ENCODE data around the gene UPP1. TPM values are rescaled to one million over a fixed set of nuclear protein-coding genes. Genes with fewer than 3 reads are reported as not detected.
"Not testable (repeated sequence)": the region's sequence is repeated elsewhere in the genome, so short reads cannot be mapped to it uniquely, and the experiment has no call there.

The UPP1 gene
- total and polyA plus RNA-seq, 9 donors, result 0.71 to 3.2 (median 1.7) TPM

- peaks cover 2% of the 10 kb centered on the region for H3K27me3 ChIP-seq (ENCODE audit: control insufficient read depth, insufficient read depth, low read length)
- WGBS (ENCODE audit: insufficient coverage), result 0% methylated on average over 6 of the region's 9 CpGs
- H3K27ac ChIP-seq (ENCODE audit: low read length), result no peak overlapping the region
- H3K9me3 ChIP-seq (replicated peaks; ENCODE audit: control insufficient read depth, low read depth, low read length), result no peaks in the 10 kb centered on the region
- peak; percentile 45 for DNase-seq
- no peak overlapping the region for H3K4me3 ChIP-seq (ENCODE audit: low read length)
- no peaks in the 10 kb centered on the region for H3K36me3 ChIP-seq (ENCODE audit: control insufficient read depth, insufficient read depth, low read length)
- H3K4me1 ChIP-seq (ENCODE audit: control insufficient read depth, insufficient read depth, low read length), result no peaks in the 10 kb centered on the region
Observed at GRCh38 chr7:48109848-48110663, 21.0 kb downstream of the UPP1 start.

- no peak overlapping the region for H3K4me3 ChIP-seq (ENCODE audit: low read length)
- no peak for DNase-seq
- no CpG with 5 or more reads among the region's 4 CpGs for WGBS (ENCODE audit: insufficient coverage)
Observed at GRCh38 chr7:48110868-48111267, 21.8 kb downstream of the UPP1 start.

GRCh38 chr7:48111596-48111995 lies 22.5 kb downstream of the UPP1 start:
- Histone ChIP-seq H3K27me3 (ENCODE audit: control insufficient read depth, insufficient read depth, low read length) (peaks cover 2% of the 10 kb centered on the region), H3K4me1 (ENCODE audit: control insufficient read depth, insufficient read depth, low read length) (no peaks in the 10 kb centered on the region), H3K36me3 (ENCODE audit: control insufficient read depth, insufficient read depth, low read length) (no peaks in the 10 kb centered on the region), H3K4me3 (ENCODE audit: low read length) (no peak overlapping the region), H3K9me3 (replicated peaks; ENCODE audit: control insufficient read depth, low read depth, low read length) (no peaks in the 10 kb centered on the region), H3K27ac (ENCODE audit: low read length) (no peak overlapping the region)
- 87% methylated on average over 4 of the region's 8 CpGs for WGBS (ENCODE audit: insufficient coverage)
- DNase-seq, result no peak

More at GRCh38 chr7:48110868-48111267, 21.8 kb downstream of the UPP1 start:
- Histone ChIP-seq H3K36me3 (ENCODE audit: control insufficient read depth, insufficient read depth, low read length) (no peaks in the 10 kb centered on the region), H3K9me3 (replicated peaks; ENCODE audit: control insufficient read depth, low read depth, low read length) (no peaks in the 10 kb centered on the region), H3K27me3 (ENCODE audit: control insufficient read depth, insufficient read depth, low read length) (peaks cover 2% of the 10 kb centered on the region), H3K4me1 (ENCODE audit: control insufficient read depth, insufficient read depth, low read length) (no peaks in the 10 kb centered on the region), H3K27ac (ENCODE audit: low read length) (no peak overlapping the region)

GRCh38 chr7:48112401-48113165 lies 23.5 kb downstream of the UPP1 start:
- WGBS (ENCODE audit: insufficient coverage), result 83% methylated on average over 1 of the region's 7 CpGs
- Histone ChIP-seq H3K36me3 (ENCODE audit: control insufficient read depth, insufficient read depth, low read length) (no peaks in the 10 kb centered on the region), H3K9me3 (replicated peaks; ENCODE audit: control insufficient read depth, low read depth, low read length) (no peaks in the 10 kb centered on the region), H3K4me1 (ENCODE audit: control insufficient read depth, insufficient read depth, low read length) (no peaks in the 10 kb centered on the region), H3K27ac (ENCODE audit: low read length) (no peak overlapping the region), H3K4me3 (ENCODE audit: low read length) (no peak overlapping the region), H3K27me3 (ENCODE audit: control insufficient read depth, insufficient read depth, low read length) (peaks cover 2% of the 10 kb centered on the region)
- no peak for DNase-seq

GRCh38 chr7:48113275-48113674 lies 24.2 kb downstream of the UPP1 start:
- Histone ChIP-seq H3K4me3 (ENCODE audit: low read length) (no peak overlapping the region), H3K9me3 (replicated peaks; ENCODE audit: control insufficient read depth, low read depth, low read length) (no peaks in the 10 kb centered on the region), H3K4me1 (ENCODE audit: control insufficient read depth, insufficient read depth, low read length) (no peaks in the 10 kb centered on the region), H3K36me3 (ENCODE audit: control insufficient read depth, insufficient read depth, low read length) (no peaks in the 10 kb centered on the region), H3K27ac (ENCODE audit: low read length) (no peak overlapping the region), H3K27me3 (ENCODE audit: control insufficient read depth, insufficient read depth, low read length) (peaks cover 2% of the 10 kb centered on the region)
- DNase-seq, result no peak
- 72% methylated on average over 2 of the region's 6 CpGs for WGBS (ENCODE audit: insufficient coverage)

GRCh38 chr7:48114115-48114514 lies 25.1 kb downstream of the UPP1 start:
- Histone ChIP-seq H3K4me3 (ENCODE audit: low read length) (no peak overlapping the region), H3K4me1 (ENCODE audit: control insufficient read depth, insufficient read depth, low read length) (no peaks in the 10 kb centered on the region), H3K36me3 (ENCODE audit: control insufficient read depth, insufficient read depth, low read length) (no peaks in the 10 kb centered on the region), H3K27me3 (ENCODE audit: control insufficient read depth, insufficient read depth, low read length) (peaks cover 2% of the 10 kb centered on the region), H3K27ac (ENCODE audit: low read length) (no peak overlapping the region), H3K9me3 (replicated peaks; ENCODE audit: control insufficient read depth, low read depth, low read length) (no peaks in the 10 kb centered on the region)
- 71% methylated on average over 9 of the region's 9 CpGs for WGBS (ENCODE audit: insufficient coverage)
- DNase-seq, result no peak

- no peak overlapping the region for H3K27ac ChIP-seq (ENCODE audit: low read length)
- no peaks in the 10 kb centered on the region for H3K9me3 ChIP-seq (replicated peaks; ENCODE audit: control insufficient read depth, low read depth, low read length)
- no peak for DNase-seq
- no peaks in the 10 kb centered on the region for H3K36me3 ChIP-seq (ENCODE audit: control insufficient read depth, insufficient read depth, low read length)
- peaks cover 2% of the 10 kb centered on the region for H3K27me3 ChIP-seq (ENCODE audit: control insufficient read depth, insufficient read depth, low read length)
- no peak overlapping the region for H3K4me3 ChIP-seq (ENCODE audit: low read length)
- WGBS (ENCODE audit: insufficient coverage), result 93% methylated on average over 7 of the region's 7 CpGs
- H3K4me1 ChIP-seq (ENCODE audit: control insufficient read depth, insufficient read depth, low read length), result no peaks in the 10 kb centered on the region
Observed at GRCh38 chr7:48114589-48114988, 25.5 kb downstream of the UPP1 start.

GRCh38 chr7:48116043-48116442 lies 27.0 kb downstream of the UPP1 start:
- 89% methylated on average over 5 of the region's 5 CpGs for WGBS (ENCODE audit: insufficient coverage)
- no peaks in the 10 kb centered on the region for H3K9me3 ChIP-seq (replicated peaks; ENCODE audit: control insufficient read depth, low read depth, low read length)
- H3K4me3 ChIP-seq (ENCODE audit: low read length), result no peak overlapping the region
- no peaks in the 10 kb centered on the region for H3K4me1 ChIP-seq (ENCODE audit: control insufficient read depth, insufficient read depth, low read length)
- H3K27me3 ChIP-seq (ENCODE audit: control insufficient read depth, insufficient read depth, low read length), result no peaks in the 10 kb centered on the region
- H3K36me3 ChIP-seq (ENCODE audit: control insufficient read depth, insufficient read depth, low read length), result no peaks in the 10 kb centered on the region
- no peak overlapping the region for H3K27ac ChIP-seq (ENCODE audit: low read length)
- no peak for DNase-seq

GRCh38 chr7:48118041-48118440 lies 29.0 kb downstream of the UPP1 start:
- 53% methylated on average over 4 of the region's 10 CpGs for WGBS (ENCODE audit: insufficient coverage)
- H3K9me3 ChIP-seq (replicated peaks; ENCODE audit: control insufficient read depth, low read depth, low read length), result no peaks in the 10 kb centered on the region
- no peaks in the 10 kb centered on the region for H3K4me1 ChIP-seq (ENCODE audit: control insufficient read depth, insufficient read depth, low read length)
- DNase-seq, result no peak
- H3K27me3 ChIP-seq (ENCODE audit: control insufficient read depth, insufficient read depth, low read length), result no peaks in the 10 kb centered on the region
- H3K36me3 ChIP-seq (ENCODE audit: control insufficient read depth, insufficient read depth, low read length), result no peaks in the 10 kb centered on the region
- H3K4me3 ChIP-seq (ENCODE audit: low read length), result no peak overlapping the region
- no peak overlapping the region for H3K27ac ChIP-seq (ENCODE audit: low read length)

GRCh38 chr7:48120536-48120935 lies 31.5 kb downstream of the UPP1 start:
- not testable (repeated sequence) for H3K4me3 ChIP-seq (ENCODE audit: low read length); H3K27ac ChIP-seq (ENCODE audit: low read length); H3K9me3 ChIP-seq (replicated peaks; ENCODE audit: control insufficient read depth, low read depth, low read length); DNase-seq; H3K36me3 ChIP-seq (ENCODE audit: control insufficient read depth, insufficient read depth, low read length); H3K4me1 ChIP-seq (ENCODE audit: control insufficient read depth, insufficient read depth, low read length); H3K27me3 ChIP-seq (ENCODE audit: control insufficient read depth, insufficient read depth, low read length)
- no CpG with 5 or more reads among the region's 6 CpGs for WGBS (ENCODE audit: insufficient coverage)

All from muscle of leg (tissue), 11 donors.